SK-N-SH treated with all-trans-retinoic acid at 6 μM for 48 hours (cell line): ENCODE measurements around the gene AOPEP.

ENCODE experiments used
- BACH2 ChIP-seq: fragments of 250-450 bp; sonication (Bioruptor Pico); IDR thresholded peaks from 2 replicates; pipeline ENCODE4 v1.9.0; 2021; ENCODE audit warnings: mild to moderate bottlenecking, borderline replicate concordance
- CSDC2 ChIP-seq: fragments of 250-450 bp; sonication (Bioruptor Pico); IDR thresholded peaks from 2 replicates; pipeline ENCODE4 v1.5.0; 2020; ENCODE audit warnings: mild to moderate bottlenecking, moderate library complexity
- ESRRG ChIP-seq: fragments of 250-450 bp; sonication (Bioruptor Pico); IDR thresholded peaks from 2 replicates; pipeline ENCODE4 v1.6.1; 2021; ENCODE audit warnings: mild to moderate bottlenecking
- GLIS3 ChIP-seq: fragments of 250-450 bp; sonication (Bioruptor Pico); IDR thresholded peaks from 2 replicates; pipeline ENCODE4 v1.5.0; 2020; ENCODE audit warnings: mild to moderate bottlenecking, moderate library complexity
- ISL1 ChIP-seq: fragments of 250-450 bp; sonication (Bioruptor Pico); IDR thresholded peaks from 2 replicates; pipeline ENCODE4 v2.1.2; 2022; ENCODE audit warnings: mild to moderate bottlenecking, moderate library complexity
- PPARA ChIP-seq: fragments of 250-450 bp; sonication (Bioruptor Pico); IDR thresholded peaks from 2 replicates; pipeline ENCODE4 v1.5.0; 2020; ENCODE audit warnings: mild to moderate bottlenecking, borderline replicate concordance
- RARB ChIP-seq: fragments of 250-450 bp; sonication (Bioruptor Pico); IDR thresholded peaks from 2 replicates; pipeline ENCODE4 v1.8.0; 2021; ENCODE audit warnings: mild to moderate bottlenecking, moderate library complexity
- TOX ChIP-seq: fragments of 250-450 bp; sonication (Bioruptor Pico); IDR thresholded peaks from 2 replicates; pipeline ENCODE4 v1.8.0; 2021; ENCODE audit warnings: mild to moderate bottlenecking, moderate library complexity, borderline replicate concordance
- ZNF565 ChIP-seq: fragments of 450-650 bp; formaldehyde crosslinking; conservative IDR thresholded peaks from 2 replicates; pipeline ENCODE4 v1.5.0; 2020; ENCODE audit warnings: low read depth, mild to moderate bottlenecking, moderate library complexity
- ZNF8 ChIP-seq: fragments of 450-650 bp; formaldehyde crosslinking; IDR thresholded peaks from 2 replicates; pipeline ENCODE4 v1.5.0; 2020; ENCODE audit warnings: mild to moderate bottlenecking, moderate library complexity
- TF ChIP-seq, protein P1 (sequence below): fragments of 250-450 bp; sonication (Bioruptor Pico); IDR thresholded peaks from 2 replicates; pipeline ENCODE4 v1.5.1; 2020; ENCODE audit warnings: low read depth, mild to moderate bottlenecking, moderate library complexity
- TF ChIP-seq, protein P2 (sequence below): fragments of 250-450 bp; sonication (Bioruptor Pico); IDR thresholded peaks from 2 replicates; pipeline ENCODE4 v1.8.0; 2020; ENCODE audit warnings: mild to moderate bottlenecking, moderate library complexity, borderline replicate concordance

DNA sequence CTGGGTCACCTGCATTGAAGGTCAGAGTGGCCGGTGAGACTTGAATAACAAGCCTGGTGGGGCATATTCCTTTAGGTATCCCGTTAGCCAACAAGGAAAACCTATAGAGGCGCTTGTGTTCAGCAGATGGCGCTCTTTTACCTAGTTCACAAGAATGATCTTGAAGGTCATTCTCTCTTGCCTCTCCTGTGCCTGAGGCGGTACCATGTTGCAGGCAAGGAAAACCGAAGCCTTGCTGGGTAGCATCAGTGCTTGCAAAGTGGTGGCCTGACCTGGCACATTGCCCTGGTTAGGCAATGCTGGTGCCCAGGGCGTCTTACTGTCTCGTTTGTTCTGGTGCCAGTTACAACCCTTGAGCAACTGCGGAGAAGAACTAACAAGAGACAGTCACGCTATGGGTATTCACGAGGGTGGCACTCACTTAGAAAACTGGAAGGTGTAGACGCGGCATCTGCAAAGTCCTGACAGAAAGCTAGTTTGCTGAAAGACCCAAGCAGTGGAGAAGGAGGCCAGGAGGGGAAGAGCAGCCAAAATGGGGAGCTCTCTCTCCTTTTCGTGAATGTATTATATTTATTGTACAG lies 56.7 kb downstream of the AOPEP start:
- no peak for TF ChIP-seq BACH2 (CRISPR knock-in tag)
- no peak for TF ChIP-seq PPARA (CRISPR knock-in tag)
- 0 out of 2 replicates have a peak, but pooled peaks have one; percentile 26 for TF ChIP-seq ZNF565 (CRISPR knock-in tag)
- no peak for TF ChIP-seq ESRRG (CRISPR knock-in tag)
- no peak for TF ChIP-seq RARB (CRISPR knock-in tag)
- TF ChIP-seq, protein P1, sequence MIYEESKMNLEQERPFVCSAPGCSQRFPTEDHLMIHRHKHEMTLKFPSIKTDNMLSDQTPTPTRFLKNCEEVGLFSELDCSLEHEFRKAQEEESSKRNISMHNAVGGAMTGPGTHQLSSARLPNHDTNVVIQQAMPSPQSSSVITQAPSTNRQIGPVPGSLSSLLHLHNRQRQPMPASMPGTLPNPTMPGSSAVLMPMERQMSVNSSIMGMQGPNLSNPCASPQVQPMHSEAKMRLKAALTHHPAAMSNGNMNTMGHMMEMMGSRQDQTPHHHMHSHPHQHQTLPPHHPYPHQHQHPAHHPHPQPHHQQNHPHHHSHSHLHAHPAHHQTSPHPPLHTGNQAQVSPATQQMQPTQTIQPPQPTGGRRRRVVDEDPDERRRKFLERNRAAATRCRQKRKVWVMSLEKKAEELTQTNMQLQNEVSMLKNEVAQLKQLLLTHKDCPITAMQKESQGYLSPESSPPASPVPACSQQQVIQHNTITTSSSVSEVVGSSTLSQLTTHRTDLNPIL (CRISPR knock-in tag) = 0 out of 2 replicates have a peak, but pooled peaks have one; percentile 34
- no peak for TF ChIP-seq GLIS3 (CRISPR knock-in tag)
- TF ChIP-seq ISL1 = peak; percentile 55
- TF ChIP-seq, protein P2, sequence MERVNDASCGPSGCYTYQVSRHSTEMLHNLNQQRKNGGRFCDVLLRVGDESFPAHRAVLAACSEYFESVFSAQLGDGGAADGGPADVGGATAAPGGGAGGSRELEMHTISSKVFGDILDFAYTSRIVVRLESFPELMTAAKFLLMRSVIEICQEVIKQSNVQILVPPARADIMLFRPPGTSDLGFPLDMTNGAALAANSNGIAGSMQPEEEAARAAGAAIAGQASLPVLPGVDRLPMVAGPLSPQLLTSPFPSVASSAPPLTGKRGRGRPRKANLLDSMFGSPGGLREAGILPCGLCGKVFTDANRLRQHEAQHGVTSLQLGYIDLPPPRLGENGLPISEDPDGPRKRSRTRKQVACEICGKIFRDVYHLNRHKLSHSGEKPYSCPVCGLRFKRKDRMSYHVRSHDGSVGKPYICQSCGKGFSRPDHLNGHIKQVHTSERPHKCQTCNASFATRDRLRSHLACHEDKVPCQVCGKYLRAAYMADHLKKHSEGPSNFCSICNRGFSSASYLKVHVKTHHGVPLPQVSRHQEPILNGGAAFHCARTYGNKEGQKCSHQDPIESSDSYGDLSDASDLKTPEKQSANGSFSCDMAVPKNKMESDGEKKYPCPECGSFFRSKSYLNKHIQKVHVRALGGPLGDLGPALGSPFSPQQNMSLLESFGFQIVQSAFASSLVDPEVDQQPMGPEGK (CRISPR knock-in tag) = no peak; the same call in 1 of the 2 replicates
- TF ChIP-seq TOX = no peak
- peak; percentile 85; the same call in 1 of the 2 replicates for TF ChIP-seq CSDC2 (CRISPR knock-in tag)
- TF ChIP-seq ZNF8 (CRISPR knock-in tag) = no peak
